ENCODE results near the gene CATSPERZ.
"Not testable (repeated sequence)": the region's sequence is repeated elsewhere in the genome, so short reads cannot be mapped to it uniquely, and the experiment has no call there.

CATSPERZ gene

GRCh38 chr11:64321026-64321425, 20.9 kb downstream of the CATSPERZ start:
- DNase-seq: no peak

- DNase-seq: no peak
Observed at GRCh38 chr11:64321533-64321932, 21.4 kb downstream of the CATSPERZ start.

GRCh38 chr11:64322925-64323260, 22.7 kb downstream of the CATSPERZ start:
- DNase-seq: no peak

GRCh38 chr11:64323373-64323772, 23.2 kb downstream of the CATSPERZ start:
- no peak for DNase-seq

GRCh38 chr11:64323984-64324383, 23.8 kb downstream of the CATSPERZ start:
- not testable (repeated sequence) for DNase-seq

- no peak for DNase-seq
Observed at GRCh38 chr11:64324692-64325469, 24.7 kb downstream of the CATSPERZ start.

GRCh38 chr11:64327375-64327774, 27.2 kb downstream of the CATSPERZ start:
- no peak for DNase-seq

- no peak for DNase-seq
Observed at GRCh38 chr11:64327993-64328392, 27.8 kb downstream of the CATSPERZ start.

GRCh38 chr11:64330888-64331287, 30.7 kb downstream of the CATSPERZ start:
- no peak for DNase-seq

GRCh38 chr11:64331569-64332371, 31.6 kb downstream of the CATSPERZ start:
- peak; percentile 59 for DNase-seq

GRCh38 chr11:64333556-64333955, 33.4 kb downstream of the CATSPERZ start:
- DNase-seq: no peak

- no peak for DNase-seq
Observed at GRCh38 chr11:64334764-64335735, 34.9 kb downstream of the CATSPERZ start.

GRCh38 chr11:64337538-64338249, 37.5 kb downstream of the CATSPERZ start:
- DNase-seq: no peak

GRCh38 chr11:64338716-64339115, 38.6 kb downstream of the CATSPERZ start:
- DNase-seq: no peak

- DNase-seq: no peak
Observed at GRCh38 chr11:64339286-64339685, 39.1 kb downstream of the CATSPERZ start.

GRCh38 chr11:64339754-64340408, 39.7 kb downstream of the CATSPERZ start, which contains the start of gene CCDC88B:
TSS of gene CCDC88B (plus strand) at chr11:64340204. CDS start at chr11:64340267, 63 bp downstream.
- DNase-seq: peak; percentile 82

GRCh38 chr11:64340671-64341335, 40.6 kb downstream of the CATSPERZ start:
- peak; percentile 73 for DNase-seq

- DNase-seq: no peak
Observed at GRCh38 chr11:64341429-64341828, 41.3 kb downstream of the CATSPERZ start.

GRCh38 chr11:64341851-64342791, 42.0 kb downstream of the CATSPERZ start:
- peak; percentile 90 for DNase-seq

Measured in activated naive CD4-positive, alpha-beta T cell treated with anti-CD3 and anti-CD28 coated beads, Interleukin-2, amount 50 U/mL, for 16 hours (primary cell).